ENCODE measurements around the gene ABTB2. TPM values are rescaled to one million over a fixed set of nuclear protein-coding genes. Genes with fewer than 3 reads are reported as not detected.
"Not testable (repeated sequence)": the region's sequence is repeated elsewhere in the genome, so short reads cannot be mapped to it uniquely, and the experiment has no call there.

ABTB2 gene
- total and polyA plus RNA-seq, 4 donors = 0.73 to 3.3 (median 2.7) TPM

DNA sequence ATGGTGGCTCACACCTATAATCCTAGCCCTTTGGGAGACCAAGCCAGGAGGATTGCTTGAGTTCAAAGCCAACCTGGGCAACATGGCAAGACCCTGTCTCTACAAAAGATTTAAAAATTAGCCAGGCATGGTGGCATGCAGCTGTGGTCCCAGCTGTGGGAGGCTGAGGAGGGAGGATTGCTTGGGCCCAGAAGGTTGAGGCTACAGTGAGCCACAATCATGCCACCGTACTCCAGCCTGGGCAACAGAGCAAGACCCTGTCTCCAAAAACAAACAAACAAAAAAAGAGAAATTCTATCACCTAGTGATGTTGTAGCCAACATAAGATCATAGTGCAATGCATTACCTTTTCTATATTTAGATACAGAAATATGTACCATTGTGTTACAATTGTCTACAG lies 138.5 kb downstream of the ABTB2 start:
- ATAC-seq (ENCODE audit: insufficient read depth, low FRiP score) = no peak

GRCh38 chr11:34218756-34219155 lies 139.1 kb downstream of the ABTB2 start:
- WGBS, 2 donors = 91 to 95% methylated on average over 2 of the region's 2 CpGs
- not testable (repeated sequence) for H3K36me3 ChIP-seq (ENCODE audit: control insufficient read depth in 4 of 4, insufficient read depth in 4 of 4, low read length in 4 of 4); H3K27me3 ChIP-seq (ENCODE audit: control insufficient read depth in 3 of 3, insufficient read depth in 3 of 3, low read length in 2 of 3); H3K9me3 ChIP-seq (ENCODE audit: control insufficient read depth in 4 of 4, insufficient read depth in 3 of 4, low read length in 3 of 4); H3K9ac ChIP-seq (ENCODE audit: insufficient read depth in 1 of 2, low read length in 2 of 2); ATAC-seq (ENCODE audit: insufficient read depth, low FRiP score); DNase-seq; H3K27ac ChIP-seq (ENCODE audit: low read depth in 1 of 2, low read length in 1 of 2); H3K4me3 ChIP-seq
- peaks cover 0 to 33% (median 13%) of the 10 kb centered on the region in 5 donors for H3K4me1 ChIP-seq (ENCODE audit: control insufficient read depth in 5 of 5, insufficient read depth in 5 of 5, low read length in 5 of 5)

More for the DNA sequence above, 138.5 kb downstream of the ABTB2 start:
- H3K9me3 ChIP-seq (ENCODE audit: control insufficient read depth in 4 of 4, insufficient read depth in 3 of 4, low read length in 3 of 4) = no peaks in the 10 kb centered on the region
- no peaks in the 10 kb centered on the region for H3K36me3 ChIP-seq (ENCODE audit: control insufficient read depth in 4 of 4, insufficient read depth in 4 of 4, low read length in 4 of 4)
- no peak overlapping the region for H3K27ac ChIP-seq (ENCODE audit: low read depth in 1 of 2, low read length in 1 of 2)
- no peak for DNase-seq
- TF ChIP-seq, protein P1, sequence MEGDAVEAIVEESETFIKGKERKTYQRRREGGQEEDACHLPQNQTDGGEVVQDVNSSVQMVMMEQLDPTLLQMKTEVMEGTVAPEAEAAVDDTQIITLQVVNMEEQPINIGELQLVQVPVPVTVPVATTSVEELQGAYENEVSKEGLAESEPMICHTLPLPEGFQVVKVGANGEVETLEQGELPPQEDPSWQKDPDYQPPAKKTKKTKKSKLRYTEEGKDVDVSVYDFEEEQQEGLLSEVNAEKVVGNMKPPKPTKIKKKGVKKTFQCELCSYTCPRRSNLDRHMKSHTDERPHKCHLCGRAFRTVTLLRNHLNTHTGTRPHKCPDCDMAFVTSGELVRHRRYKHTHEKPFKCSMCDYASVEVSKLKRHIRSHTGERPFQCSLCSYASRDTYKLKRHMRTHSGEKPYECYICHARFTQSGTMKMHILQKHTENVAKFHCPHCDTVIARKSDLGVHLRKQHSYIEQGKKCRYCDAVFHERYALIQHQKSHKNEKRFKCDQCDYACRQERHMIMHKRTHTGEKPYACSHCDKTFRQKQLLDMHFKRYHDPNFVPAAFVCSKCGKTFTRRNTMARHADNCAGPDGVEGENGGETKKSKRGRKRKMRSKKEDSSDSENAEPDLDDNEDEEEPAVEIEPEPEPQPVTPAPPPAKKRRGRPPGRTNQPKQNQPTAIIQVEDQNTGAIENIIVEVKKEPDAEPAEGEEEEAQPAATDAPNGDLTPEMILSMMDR (IDR thresholded peaks at IDR 0.05; ENCODE audit: control extremely low read depth, extremely low read depth) = no peak
- H3K4me3 ChIP-seq = no peak overlapping the region
- no peak overlapping the region for H3K9ac ChIP-seq (ENCODE audit: insufficient read depth in 1 of 2, low read length in 2 of 2)
- peaks cover 0 to 34% (median 13%) of the 10 kb centered on the region in 5 donors for H3K4me1 ChIP-seq (ENCODE audit: control insufficient read depth in 5 of 5, insufficient read depth in 5 of 5, low read length in 5 of 5)
- H3K27me3 ChIP-seq (ENCODE audit: control insufficient read depth in 3 of 3, insufficient read depth in 3 of 3, low read length in 2 of 3) = no peaks in the 10 kb centered on the region
- 100% methylated on average over 1 of the region's 1 CpG for WGBS, 2 donors

DNA sequence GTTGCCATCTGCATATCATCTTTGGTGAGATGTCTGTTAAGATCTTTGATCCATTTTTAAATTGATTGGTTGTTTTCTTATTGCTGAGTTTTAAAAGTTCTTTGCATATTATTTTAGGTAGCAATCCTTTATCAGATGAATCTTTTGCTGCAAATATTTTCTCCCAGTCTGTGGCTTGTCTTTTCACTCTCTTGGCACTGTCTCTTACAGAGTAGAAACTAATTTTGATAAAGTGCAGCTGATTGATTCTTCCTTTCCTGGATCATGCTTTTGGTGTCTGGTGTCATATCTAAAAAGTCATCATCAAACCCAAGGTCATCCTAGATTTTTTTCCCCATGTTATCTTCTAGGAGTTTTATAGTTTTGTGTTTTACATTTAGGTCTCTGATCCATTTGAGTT lies 139.7 kb downstream of the ABTB2 start:
- Histone ChIP-seq H3K4me1 (ENCODE audit: control insufficient read depth in 5 of 5, insufficient read depth in 5 of 5, low read length in 5 of 5) (peaks cover 0 to 31% (median 11%) of the 10 kb centered on the region in 5 donors), H3K9ac (ENCODE audit: insufficient read depth in 1 of 2, low read length in 2 of 2) (no peak overlapping the region), H3K27me3 (ENCODE audit: control insufficient read depth in 3 of 3, insufficient read depth in 3 of 3, low read length in 2 of 3) (no peaks in the 10 kb centered on the region), H3K4me3 (no peak overlapping the region), H3K27ac (ENCODE audit: low read depth in 1 of 2, low read length in 1 of 2) (no peak overlapping the region), H3K36me3 (ENCODE audit: control insufficient read depth in 4 of 4, insufficient read depth in 4 of 4, low read length in 4 of 4) (no peaks in the 10 kb centered on the region), H3K9me3 (ENCODE audit: control insufficient read depth in 4 of 4, insufficient read depth in 3 of 4, low read length in 3 of 4) (no peaks in the 10 kb centered on the region)
- no peak for DNase-seq
- no peak for ATAC-seq (ENCODE audit: insufficient read depth, low FRiP score)
- TF ChIP-seq, protein P1 (IDR thresholded peaks at IDR 0.05; ENCODE audit: control extremely low read depth, extremely low read depth) = no peak

DNA sequence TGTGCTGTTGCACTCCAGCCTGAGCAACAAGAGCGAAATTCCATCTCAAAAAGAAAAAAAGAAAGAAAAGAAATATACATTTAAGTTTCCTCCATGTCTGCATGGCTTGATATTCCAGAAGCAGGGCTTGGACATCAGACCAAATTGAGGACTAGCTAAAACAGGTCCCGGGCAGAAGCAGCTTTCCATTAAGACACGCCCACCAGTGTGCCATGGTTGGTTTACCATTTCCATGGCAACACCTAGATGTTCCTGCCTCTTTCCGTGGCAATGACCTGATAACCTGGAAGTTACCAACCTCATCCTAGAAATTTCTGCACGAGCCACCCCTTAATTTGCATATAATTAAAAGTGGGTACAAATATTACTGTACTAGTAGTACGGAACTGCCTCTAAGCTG lies 141.1 kb downstream of the ABTB2 start:
- TF ChIP-seq, protein P1 (IDR thresholded peaks at IDR 0.05; ENCODE audit: control extremely low read depth, extremely low read depth) = no peak
- H3K4me1 ChIP-seq (ENCODE audit: control insufficient read depth in 5 of 5, insufficient read depth in 5 of 5, low read length in 5 of 5) = peaks cover 0 to 29% (median 11%) of the 10 kb centered on the region in 5 donors
- WGBS, 2 donors = 78 to 84% methylated on average over 6 of the region's 6 CpGs
- DNase-seq (no peak), ATAC-seq (ENCODE audit: insufficient read depth, low FRiP score) (no peak)
- no peak overlapping the region for H3K27ac ChIP-seq (ENCODE audit: low read depth in 1 of 2, low read length in 1 of 2)
- H3K9ac ChIP-seq (ENCODE audit: insufficient read depth in 1 of 2, low read length in 2 of 2) = no peak overlapping the region
- no peak overlapping the region for H3K4me3 ChIP-seq
- H3K27me3 ChIP-seq (ENCODE audit: control insufficient read depth in 3 of 3, insufficient read depth in 3 of 3, low read length in 2 of 3) = no peaks in the 10 kb centered on the region
- H3K9me3 ChIP-seq (ENCODE audit: control insufficient read depth in 4 of 4, insufficient read depth in 3 of 4, low read length in 3 of 4) = no peaks in the 10 kb centered on the region
- H3K36me3 ChIP-seq (ENCODE audit: control insufficient read depth in 4 of 4, insufficient read depth in 4 of 4, low read length in 4 of 4) = no peaks in the 10 kb centered on the region
